Suprapubic skin (tissue), 4 donors: ENCODE measurements around the gene SLC25A17. TPM values are rescaled to one million over a fixed set of nuclear protein-coding genes. Genes with fewer than 3 reads are reported as not detected.
"Not testable (repeated sequence)": the region's sequence is repeated elsewhere in the genome, so short reads cannot be mapped to it uniquely, and the experiment has no call there.

Source experiments
- DNase-seq, 2 donors: peaks; one replicate each; pipeline ENCODE4 v3.0.0-alpha.2; 2019; ENCODE audit warnings: low spot score in 2 of 2
- H3K27ac ChIP-seq: fragments of 200-600 bp; sonication (generic); one replicate; pipeline ENCODE4 v1.5.1; 2019
- H3K27me3 ChIP-seq: fragments of 200-600 bp; sonication (generic); one replicate; pipeline ENCODE4 v1.5.1; 2019
- H3K36me3 ChIP-seq: fragments of 200-600 bp; sonication (generic); one replicate; pipeline ENCODE4 v1.5.1; 2019
- H3K4me1 ChIP-seq: fragments of 200-600 bp; sonication (generic); one replicate; pipeline ENCODE4 v1.5.1; 2019
- H3K4me3 ChIP-seq: fragments of 200-600 bp; sonication (generic); one replicate; pipeline ENCODE4 v1.5.1; 2019; ENCODE audit warnings: mild to moderate bottlenecking
- H3K9me3 ChIP-seq: fragments of 200-600 bp; sonication (generic); one replicate; pipeline ENCODE4 v1.5.1; 2019
- EP300 ChIP-seq: sonication (generic); formaldehyde crosslinking; IDR thresholded peaks from one replicate; pipeline ENCODE4 v1.6.1; 2017; ENCODE audit warnings: antibody characterized with exemption
- POLR2A ChIP-seq, 2 donors: fragments of 450-650 bp; IDR thresholded peaks; one replicate each; pipeline ENCODE4 v1.6.1; 2017; ENCODE audit warnings: antibody characterized with exemption in 2 of 2, mild to moderate bottlenecking in 2 of 2, moderate library complexity in 2 of 2
- POLR2AphosphoS5 ChIP-seq, 3 donors: sonication (generic); formaldehyde crosslinking; IDR thresholded peaks; one replicate each; pipeline ENCODE4 v1.6.1; 2017; ENCODE audit warnings: antibody characterized with exemption in 3 of 3
- WGBS: methylation state at CpG from one replicate; pipeline ENCODE4 v1.1.5; 2018; 5-methylcytosine and 5-hydroxymethylcytosine counted together
- total RNA-seq, 4 donors: library from RNA; depleted of rRNA; stranded (reverse); fragments of >200 nt; gene quantifications; one replicate each; pipeline ENCODE4 v1.1.0, GENCODE V29; 2016
- TF ChIP-seq, protein P1 (sequence below), 2 donors: fragments of 200-600 bp in 1 of 2; fragments of 450-650 bp in 1 of 2; sonication (generic) in 1 of 2; IDR thresholded peaks; one replicate each; pipeline ENCODE4 v1.5.1; 2016 to 2019; ENCODE audit warnings: antibody characterized with exemption in 2 of 2, mild to moderate bottlenecking in 1 of 2, moderate library complexity in 1 of 2

The SLC25A17 gene, protein sequence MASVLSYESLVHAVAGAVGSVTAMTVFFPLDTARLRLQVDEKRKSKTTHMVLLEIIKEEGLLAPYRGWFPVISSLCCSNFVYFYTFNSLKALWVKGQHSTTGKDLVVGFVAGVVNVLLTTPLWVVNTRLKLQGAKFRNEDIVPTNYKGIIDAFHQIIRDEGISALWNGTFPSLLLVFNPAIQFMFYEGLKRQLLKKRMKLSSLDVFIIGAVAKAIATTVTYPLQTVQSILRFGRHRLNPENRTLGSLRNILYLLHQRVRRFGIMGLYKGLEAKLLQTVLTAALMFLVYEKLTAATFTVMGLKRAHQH
- 10 to 100 TPM; 16.1 to 31.0 (median 19.8) TPM for total RNA-seq

DNA sequence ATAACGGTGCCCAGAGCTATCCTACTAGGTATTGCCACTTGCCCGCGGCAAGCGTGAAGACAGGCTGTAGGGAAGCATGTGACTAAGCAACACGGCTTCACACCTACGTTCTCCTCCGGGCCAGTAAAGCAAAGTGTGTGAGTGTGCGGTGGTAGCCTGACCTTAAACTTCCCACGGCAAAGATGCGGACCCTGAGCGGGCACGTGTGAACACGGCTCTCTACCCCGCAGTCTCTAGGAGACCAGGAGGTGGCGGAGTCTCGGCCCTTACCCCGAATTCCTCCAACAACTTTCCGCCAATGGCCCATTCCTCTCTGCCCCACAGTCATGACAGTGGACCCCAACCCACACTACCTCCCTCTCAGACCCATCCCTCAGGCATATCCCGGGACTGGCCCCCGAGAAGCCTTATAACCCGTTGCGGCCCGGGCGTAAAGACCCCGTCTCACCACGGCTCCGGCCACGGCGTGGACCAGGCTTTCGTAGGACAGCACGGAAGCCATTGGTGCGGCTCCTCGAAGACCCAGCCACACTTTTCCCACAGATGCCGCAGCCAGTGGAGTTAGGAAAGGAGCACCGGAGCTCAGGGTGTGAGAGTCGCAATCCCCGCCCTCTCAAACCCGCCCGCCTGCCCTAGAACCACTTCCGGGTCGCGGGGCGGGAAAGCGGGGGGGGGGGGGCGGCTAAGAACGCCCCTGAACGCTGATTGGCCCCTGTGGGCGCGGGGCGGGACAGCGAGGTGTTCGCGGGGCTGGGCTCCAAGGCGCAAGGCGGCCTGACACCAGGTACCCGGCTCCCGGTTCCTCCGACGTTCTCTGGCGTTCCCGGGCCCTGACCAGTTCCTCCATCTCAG, at the start of gene SLC25A17:
SLC25A17 (minus strand) TSS at position 600 of the 852 bp plus-strand sequence; CDS start at position 502, 98 bp downstream.
- peak within 1 kb of the TSS; percentile 86 for H3K27ac ChIP-seq
- H3K4me1 ChIP-seq: peaks cover 31% of the 10 kb centered on the region
- H3K4me3 ChIP-seq: peak within 1 kb of the TSS; percentile 90
- H3K9me3 ChIP-seq: no peaks in the 10 kb centered on the region
- no peaks in the 10 kb centered on the region for H3K27me3 ChIP-seq
- under 1% methylated on average over 24 of the region's 61 CpGs for WGBS
- H3K36me3 ChIP-seq: peaks cover 11% of the 10 kb centered on the region
- peak in 1 of 3 donors; percentile 6 for TF ChIP-seq POLR2AphosphoS5 (IDR thresholded peaks at IDR 0.05)
- no peak for TF ChIP-seq EP300
- no peak for TF ChIP-seq POLR2A (IDR thresholded peaks at IDR 0.05)
- TF ChIP-seq, protein P1, sequence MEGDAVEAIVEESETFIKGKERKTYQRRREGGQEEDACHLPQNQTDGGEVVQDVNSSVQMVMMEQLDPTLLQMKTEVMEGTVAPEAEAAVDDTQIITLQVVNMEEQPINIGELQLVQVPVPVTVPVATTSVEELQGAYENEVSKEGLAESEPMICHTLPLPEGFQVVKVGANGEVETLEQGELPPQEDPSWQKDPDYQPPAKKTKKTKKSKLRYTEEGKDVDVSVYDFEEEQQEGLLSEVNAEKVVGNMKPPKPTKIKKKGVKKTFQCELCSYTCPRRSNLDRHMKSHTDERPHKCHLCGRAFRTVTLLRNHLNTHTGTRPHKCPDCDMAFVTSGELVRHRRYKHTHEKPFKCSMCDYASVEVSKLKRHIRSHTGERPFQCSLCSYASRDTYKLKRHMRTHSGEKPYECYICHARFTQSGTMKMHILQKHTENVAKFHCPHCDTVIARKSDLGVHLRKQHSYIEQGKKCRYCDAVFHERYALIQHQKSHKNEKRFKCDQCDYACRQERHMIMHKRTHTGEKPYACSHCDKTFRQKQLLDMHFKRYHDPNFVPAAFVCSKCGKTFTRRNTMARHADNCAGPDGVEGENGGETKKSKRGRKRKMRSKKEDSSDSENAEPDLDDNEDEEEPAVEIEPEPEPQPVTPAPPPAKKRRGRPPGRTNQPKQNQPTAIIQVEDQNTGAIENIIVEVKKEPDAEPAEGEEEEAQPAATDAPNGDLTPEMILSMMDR (IDR thresholded peaks at IDR 0.05): peak in 1 of 2 donors; percentile 24
- peak; percentile 93 to 94 for DNase-seq

DNA sequence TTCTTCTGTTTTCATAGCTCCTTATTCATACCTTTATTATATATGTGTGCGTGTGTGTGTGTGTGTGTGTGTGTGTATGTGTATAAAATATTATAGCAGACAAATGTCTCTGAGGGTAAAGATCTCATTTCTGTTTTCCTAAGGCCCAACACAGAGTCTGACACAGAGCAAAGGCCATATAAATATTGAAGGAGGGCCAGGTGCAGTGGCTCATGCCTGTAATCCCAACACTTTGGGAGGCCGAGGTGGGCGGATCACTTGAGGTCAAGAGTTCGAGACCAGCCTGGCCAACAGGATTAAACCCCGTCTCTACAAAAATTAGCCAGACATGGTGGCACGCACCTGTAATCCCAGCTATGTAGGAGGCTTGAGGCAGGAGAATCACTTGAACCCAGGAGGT, 49.2 kb upstream of the SLC25A17 start:
- peaks cover 20% of the 10 kb centered on the region for H3K36me3 ChIP-seq
- H3K4me3 ChIP-seq, DNase-seq, H3K4me1 ChIP-seq, H3K27ac ChIP-seq, H3K9me3 ChIP-seq, H3K27me3 ChIP-seq: not testable (repeated sequence)
- 88% methylated on average over 6 of the region's 6 CpGs for WGBS

DNA sequence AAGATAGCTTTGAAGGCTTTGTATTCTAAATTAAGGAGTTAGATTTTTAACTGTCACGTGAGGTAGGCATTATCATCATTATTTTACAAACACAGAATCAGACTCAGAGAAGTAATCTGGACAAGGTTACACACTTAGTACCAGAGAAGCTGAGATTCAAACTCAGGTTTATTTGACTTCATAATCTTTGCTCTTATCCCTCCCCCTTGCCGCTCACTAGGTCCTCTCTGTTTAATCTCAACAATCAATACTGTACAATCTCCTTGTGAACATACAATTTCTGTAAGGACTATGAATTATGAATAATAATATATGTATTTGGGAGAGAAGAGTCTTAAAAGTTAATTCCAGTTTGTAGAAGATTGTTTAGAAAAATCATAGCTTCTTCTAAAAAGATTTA, 48.0 kb upstream of the SLC25A17 start:
- TF ChIP-seq POLR2A (IDR thresholded peaks at IDR 0.05) (no peak), POLR2AphosphoS5 (IDR thresholded peaks at IDR 0.05) (no peak)
- TF ChIP-seq, protein P1 (IDR thresholded peaks at IDR 0.05): no peak
- WGBS: 91% methylated on average over 2 of the region's 2 CpGs
- Histone ChIP-seq H3K4me3 (no peak overlapping the region), H3K27ac (no peak overlapping the region), H3K9me3 (no peaks in the 10 kb centered on the region), H3K36me3 (peaks cover 17% of the 10 kb centered on the region), H3K27me3 (no peaks in the 10 kb centered on the region), H3K4me1 (no peaks in the 10 kb centered on the region)
- DNase-seq: no peak

DNA sequence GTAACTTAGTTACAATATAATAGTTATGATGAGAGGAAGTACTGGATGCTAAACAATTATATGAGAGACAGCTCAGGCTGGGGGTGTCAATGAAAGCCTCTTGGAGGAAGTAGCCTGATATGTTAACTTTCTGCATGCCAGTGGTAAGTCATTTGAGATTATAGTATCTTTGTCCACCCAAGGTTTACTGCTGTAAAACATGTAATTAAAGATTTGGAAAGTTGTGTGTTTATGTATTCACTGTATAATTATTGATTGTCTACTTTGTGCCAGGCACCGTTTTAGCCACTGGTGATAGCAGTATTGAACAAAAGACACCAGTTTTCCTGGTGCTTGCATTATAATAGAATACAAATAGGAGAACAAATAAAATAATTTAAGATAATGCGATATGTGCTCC, 43.4 kb upstream of the SLC25A17 start:
- no peak overlapping the region for H3K27ac ChIP-seq

DNA sequence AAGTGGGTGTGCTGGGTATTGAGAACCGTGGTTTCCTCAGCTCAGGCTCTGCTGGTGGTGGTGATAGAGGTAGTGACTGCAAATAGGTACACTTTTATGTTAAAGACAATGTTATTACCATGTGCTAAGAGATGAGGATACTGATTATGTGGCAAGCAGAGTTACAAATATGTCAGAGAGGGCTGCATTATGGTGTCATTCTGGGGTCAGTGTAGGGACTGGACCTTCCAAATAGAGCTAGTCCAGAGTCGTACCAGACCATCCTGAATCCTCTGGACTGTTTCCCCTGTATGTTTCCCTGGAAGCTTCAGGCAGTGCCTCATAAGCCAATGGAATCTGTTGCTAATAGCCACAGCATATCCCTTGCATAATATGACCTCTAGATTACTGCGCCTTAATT, 42.9 kb upstream of the SLC25A17 start, which contains the start of gene DNAJB7:
DNAJB7 (minus strand) TSS at position 101 of the 400 bp plus-strand sequence. CDS start 119 bp downstream, outside the sequence.
- peaks cover 17% of the 10 kb centered on the region for H3K4me1 ChIP-seq
- no peaks in the 10 kb centered on the region for H3K9me3 ChIP-seq
- H3K4me3 ChIP-seq: no peak within 1 kb of the TSS
- no peak for TF ChIP-seq POLR2A (IDR thresholded peaks at IDR 0.05)
- TF ChIP-seq EP300: no peak
- TF ChIP-seq, protein P1 (IDR thresholded peaks at IDR 0.05): no peak
- TF ChIP-seq POLR2AphosphoS5 (IDR thresholded peaks at IDR 0.05): no peak
- WGBS: 90% methylated on average over 3 of the region's 3 CpGs
- H3K27ac ChIP-seq: no peak within 1 kb of the TSS
- no peak for DNase-seq
- no peaks in the 10 kb centered on the region for H3K36me3 ChIP-seq
- H3K27me3 ChIP-seq: no peaks in the 10 kb centered on the region

More for the DNA sequence above, 43.4 kb upstream of the SLC25A17 start:
- TF ChIP-seq, protein P1 (IDR thresholded peaks at IDR 0.05): no peak
- TF ChIP-seq POLR2A (IDR thresholded peaks at IDR 0.05): no peak
- TF ChIP-seq POLR2AphosphoS5 (IDR thresholded peaks at IDR 0.05): no peak
- TF ChIP-seq EP300: no peak
- no peaks in the 10 kb centered on the region for H3K9me3 ChIP-seq
- peaks cover 15% of the 10 kb centered on the region for H3K4me1 ChIP-seq
- no peaks in the 10 kb centered on the region for H3K27me3 ChIP-seq
- WGBS: 94% methylated on average over 2 of the region's 2 CpGs
- no peak overlapping the region for H3K4me3 ChIP-seq
- no peaks in the 10 kb centered on the region for H3K36me3 ChIP-seq
- DNase-seq: no peak
